ENCODE data around the gene SNAPC4. TPM values are rescaled to one million over a fixed set of nuclear protein-coding genes. Genes with fewer than 3 reads are reported as not detected.
A peak's percentile ranks its signal among the peaks of the same experiment; 100 is the strongest.

Gene SNAPC4
- total RNA-seq, 1 experiment from 2014 or later = 5.6 TPM

DNA sequence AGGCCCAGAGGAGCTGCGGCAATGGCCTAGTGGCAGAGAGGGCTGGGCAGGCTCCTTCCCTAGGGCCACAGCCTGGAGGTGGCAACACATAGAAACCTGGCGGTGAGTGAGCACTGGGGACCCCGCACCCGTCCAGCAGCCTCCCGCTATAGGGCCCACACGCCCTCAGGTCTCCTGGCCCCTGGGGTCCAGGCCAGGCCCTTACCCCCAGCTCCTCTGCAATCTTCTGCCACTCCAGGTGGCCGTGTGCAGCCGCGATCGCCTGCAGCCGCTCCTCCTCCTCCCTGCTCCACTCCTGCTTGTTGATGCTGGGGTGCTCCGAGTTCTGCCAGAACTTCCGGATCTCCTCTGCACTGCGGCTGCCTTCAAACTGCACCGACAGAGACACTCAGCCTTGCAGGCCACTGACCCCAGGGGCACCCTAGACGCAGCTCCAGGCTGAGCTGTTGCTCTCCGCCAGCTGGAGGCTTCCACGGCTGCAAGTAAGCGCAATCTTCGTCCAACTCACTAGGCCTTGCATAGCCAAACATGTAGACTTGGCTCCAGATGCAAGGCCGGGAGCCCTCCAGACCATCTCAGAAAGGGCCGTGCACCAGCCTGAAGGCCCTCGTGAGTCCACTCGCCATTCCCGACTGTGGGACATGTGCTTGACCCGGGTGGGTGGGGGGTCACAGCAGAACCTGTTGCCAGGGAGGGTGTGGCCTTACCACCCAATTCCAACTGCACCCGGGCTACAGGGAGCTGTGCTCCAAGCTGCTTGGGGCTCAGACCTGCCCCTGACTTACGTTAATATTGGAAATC is 8.0 kb downstream of the SNAPC4 start:
- no peak for DNase-seq (ENCODE audit: low spot score)

- DNase-seq (ENCODE audit: low spot score) = no peak
These were observed 10.6 kb downstream of the SNAPC4 start for GRCh38 chr9:136389396-136389795.

DNA sequence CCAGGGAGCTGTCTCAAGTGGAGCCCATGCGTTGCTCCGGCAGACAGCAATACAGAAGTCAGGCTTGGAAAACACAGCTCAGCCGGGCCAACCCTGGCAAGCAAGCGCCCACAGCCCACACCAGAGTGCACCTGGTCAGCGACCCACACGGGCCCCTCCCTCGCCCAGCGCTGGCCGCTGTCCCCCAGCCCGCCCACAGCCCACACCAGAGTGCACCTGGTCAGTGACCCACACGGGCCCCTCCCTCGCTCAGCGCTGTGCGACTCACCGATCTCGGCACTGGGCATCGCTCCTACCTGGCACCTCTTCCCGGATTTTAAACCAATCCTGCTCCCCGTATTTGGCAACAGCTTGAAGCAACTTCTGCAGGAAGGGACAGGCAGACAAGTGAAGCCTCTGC is 12.8 kb downstream of the SNAPC4 start:
- no peak for DNase-seq (ENCODE audit: low spot score)

GRCh38 chr9:136386018-136386417 is 14.0 kb downstream of the SNAPC4 start:
- DNase-seq (ENCODE audit: low spot score) = no peak

DNA sequence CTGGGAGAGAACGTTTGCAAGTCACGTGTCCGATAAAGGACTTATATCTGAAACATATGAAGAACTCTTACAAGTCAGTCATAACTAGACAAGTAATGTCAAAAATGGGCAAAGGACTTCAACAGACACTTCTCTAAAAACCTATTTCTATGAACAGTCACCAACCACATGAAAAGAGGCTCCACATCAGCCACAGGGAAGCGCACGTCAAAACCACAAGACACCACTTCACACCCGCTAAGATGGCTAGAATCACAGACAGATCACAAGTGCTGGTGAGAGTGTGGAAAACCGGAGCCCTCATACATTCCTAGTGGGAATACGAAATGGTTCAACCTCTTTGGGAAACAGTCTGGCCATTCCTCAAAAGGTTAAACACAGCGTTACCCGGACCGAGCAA is 15.0 kb downstream of the SNAPC4 start:
- no peak for DNase-seq (ENCODE audit: low spot score)

DNA sequence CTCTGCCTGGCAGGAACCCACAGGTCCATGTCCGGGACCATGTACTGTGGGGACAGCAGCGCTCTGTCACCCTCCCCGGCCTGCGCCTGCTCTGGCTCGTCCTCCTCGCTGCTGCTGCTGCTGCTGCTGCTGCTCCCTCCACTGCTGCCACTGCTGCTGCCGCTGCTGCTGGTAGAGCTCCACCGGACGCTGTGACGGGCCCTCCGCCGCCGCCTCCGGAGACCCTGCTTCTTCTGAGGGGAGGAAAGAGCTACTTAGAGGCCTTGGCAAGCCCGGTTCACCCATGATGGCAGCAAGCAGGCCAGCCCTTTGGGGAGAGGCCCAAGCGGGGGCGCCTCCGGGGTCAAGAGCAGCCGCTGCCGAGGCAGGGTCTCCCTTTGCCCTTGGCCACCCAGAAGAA is 16.5 kb downstream of the SNAPC4 start:
- no peak for DNase-seq (ENCODE audit: low spot score)

DNA sequence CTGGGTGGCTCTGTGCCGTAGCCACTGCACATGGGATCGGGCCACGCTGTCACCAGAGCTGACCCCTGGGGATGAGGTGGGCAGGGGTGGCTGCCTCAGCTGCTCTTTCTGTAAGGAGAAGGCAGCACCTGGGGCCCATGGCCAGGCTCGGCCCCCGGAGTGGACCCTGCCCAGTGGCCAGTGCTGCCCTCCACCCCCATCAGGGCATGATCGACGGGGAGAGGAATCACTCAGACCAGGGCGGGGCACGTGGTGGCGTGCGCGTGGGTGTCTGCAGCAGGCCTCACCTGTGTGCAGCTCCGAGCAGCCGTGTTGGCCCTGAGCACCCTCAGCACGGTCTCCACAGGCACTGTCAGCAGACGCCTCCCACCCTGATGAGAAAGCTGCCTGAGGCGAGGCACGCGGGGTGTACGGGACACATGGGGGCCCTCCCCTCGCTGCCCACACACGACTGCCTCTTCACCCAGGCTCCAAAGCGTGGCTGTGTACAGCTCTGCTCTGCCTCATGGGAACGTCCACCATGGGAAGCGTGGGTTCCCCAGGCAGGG is 17.9 kb downstream of the SNAPC4 start:
- no peak for DNase-seq (ENCODE audit: low spot score)

DNA sequence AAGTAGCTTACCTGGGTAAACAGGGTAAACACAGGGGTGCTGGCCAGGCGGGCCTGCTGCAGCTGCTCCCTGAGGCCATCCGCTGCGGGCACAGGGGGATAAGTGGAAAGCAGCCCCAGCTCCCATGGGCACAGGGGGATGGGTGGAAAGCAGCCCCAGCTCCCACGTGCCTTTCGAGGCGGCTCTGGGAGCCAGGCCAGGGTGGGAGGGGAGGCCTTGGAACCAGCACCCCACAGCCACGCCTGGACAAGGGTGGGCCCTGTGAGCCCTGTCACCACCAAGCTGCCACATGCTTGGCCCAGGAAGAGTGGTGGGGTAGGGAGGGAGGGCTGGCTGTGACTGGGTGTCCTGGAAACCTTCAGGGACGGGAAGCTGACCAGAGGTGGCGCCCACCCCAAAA is 18.7 kb downstream of the SNAPC4 start:
- DNase-seq (ENCODE audit: low spot score) = no peak

- no peak for DNase-seq (ENCODE audit: low spot score)
These were observed 19.6 kb downstream of the SNAPC4 start for GRCh38 chr9:136380381-136380780.

DNA sequence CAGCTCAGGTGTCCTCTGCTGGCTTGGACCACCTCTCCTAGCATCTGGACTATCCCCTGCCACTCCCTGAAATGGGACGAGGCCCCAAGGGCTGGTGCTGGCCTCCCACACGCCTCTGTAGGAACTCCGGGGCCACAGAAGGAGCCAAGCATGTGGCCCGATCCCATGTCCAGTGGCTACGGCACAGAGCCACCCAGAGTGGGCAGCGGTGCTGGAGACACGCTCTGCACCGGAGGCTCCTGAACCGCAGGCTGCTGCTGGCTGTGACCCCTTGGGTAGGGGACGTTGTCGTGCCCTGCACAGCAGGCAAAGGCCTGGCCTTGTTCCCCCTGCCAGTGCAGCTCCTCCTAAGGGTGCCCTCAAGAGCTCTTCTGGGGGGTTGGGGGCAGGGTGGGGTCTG is 20.1 kb downstream of the SNAPC4 start:
- no peak for DNase-seq (ENCODE audit: low spot score)

DNA sequence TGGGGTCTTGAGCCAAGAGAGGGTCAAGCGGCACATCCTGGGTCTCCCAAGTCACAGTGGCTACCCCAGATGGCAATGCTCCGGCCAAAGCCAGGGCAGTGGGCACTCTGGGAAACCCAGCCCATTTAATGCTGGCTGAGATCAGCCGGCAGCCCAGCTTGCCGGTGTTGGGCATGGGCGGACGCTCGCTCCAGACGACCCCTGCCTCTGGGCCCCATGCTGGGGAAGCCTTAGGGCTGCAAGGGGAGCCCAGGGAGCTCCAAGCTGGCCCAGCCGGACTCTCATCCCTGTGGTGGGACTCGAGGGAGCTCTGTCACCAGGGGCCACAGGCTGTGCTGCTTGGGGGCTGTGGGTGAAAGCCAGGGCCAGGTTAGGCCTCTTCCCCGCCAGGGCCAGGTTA is 20.6 kb downstream of the SNAPC4 start:
- no peak for DNase-seq (ENCODE audit: low spot score)

GRCh38 chr9:136379003-136379287 is 21.0 kb downstream of the SNAPC4 start:
- no peak for DNase-seq (ENCODE audit: low spot score)

DNA sequence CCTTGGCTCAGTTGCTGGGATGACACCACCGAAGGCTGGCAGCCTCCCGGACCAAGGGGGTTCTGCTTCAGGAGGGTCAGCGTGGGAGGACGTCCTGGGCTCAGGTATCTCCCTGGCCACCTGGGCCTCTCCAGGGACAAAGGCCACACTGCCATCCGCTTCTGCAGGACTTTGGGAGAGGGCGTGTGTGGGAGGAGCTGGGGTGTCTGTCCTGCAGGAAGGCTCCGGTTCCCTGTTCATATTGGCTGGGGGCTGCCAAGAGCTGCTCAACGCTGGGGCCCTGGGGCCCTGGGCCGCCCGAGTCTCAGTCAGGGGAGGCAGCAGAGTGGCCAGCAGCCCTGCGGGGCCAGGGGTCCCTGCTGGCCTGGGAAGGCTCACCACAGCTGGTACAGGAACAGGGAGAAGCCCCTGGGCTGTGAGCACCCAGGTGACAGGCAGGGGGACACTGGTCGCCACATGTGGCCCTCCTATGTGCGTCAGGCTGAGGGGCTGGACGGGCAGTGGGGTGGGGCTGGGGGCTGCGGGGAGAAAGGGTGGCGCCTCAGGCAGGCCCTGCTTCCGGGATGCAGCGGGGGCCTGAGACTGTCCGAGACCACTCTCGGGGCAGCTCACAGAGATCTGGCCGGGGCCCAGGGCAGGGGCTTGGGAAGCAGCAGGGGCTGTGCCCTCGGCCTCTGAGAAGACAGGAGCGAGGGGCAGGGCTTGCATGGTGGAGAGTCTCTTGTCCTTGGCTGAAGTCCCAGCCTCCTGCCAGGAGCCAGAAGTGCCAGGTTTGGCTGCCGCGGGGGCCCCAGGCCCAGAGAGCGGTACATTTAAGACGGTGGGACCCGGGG is 21.6 kb downstream of the SNAPC4 start:
- no peak for DNase-seq (ENCODE audit: low spot score)

DNA sequence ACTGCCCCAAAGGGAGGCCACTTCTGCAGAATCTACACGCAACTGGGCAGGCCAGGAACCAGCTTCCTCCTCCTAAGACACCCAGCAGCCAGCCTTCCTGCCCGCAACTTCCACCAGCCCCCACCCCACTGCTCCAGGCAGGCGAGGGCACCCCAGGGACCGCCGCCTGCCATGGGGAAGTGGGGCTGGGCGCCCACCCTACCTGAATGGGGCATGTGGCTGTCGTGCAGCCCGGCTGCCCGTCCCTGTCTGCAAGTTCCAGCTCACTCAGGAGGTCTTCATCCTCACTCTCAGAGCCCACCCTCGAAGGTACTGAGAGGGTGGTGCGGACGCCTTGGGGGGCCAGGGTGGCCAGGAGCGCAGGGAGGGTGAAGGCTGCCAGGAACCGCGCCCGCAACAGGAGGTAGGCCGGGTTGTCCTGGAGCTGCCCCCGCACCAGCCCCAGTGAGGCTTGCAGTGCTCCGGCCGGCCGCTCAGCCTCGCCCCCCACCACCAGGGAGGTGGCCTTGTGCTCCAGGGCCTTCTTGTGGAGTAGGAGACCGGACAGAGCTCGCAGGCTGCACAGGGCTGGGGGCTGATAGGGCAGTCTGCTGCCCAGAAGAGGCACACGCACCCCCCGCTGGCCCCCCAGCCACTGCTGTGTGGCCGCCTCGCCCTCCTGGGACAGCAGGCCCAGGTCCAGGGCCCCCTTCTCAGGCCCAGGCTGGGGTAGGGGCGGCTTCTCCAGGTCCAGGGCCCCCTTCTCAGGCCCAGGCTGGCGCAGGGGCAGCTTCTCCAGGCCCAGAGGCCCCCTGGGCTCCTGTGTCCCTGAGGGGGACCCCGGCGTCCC is 22.4 kb downstream of the SNAPC4 start:
- no peak for DNase-seq (ENCODE audit: low spot score)

GRCh38 chr9:136376457-136376856 is 23.5 kb downstream of the SNAPC4 start:
- DNase-seq (ENCODE audit: low spot score) = no peak

DNA sequence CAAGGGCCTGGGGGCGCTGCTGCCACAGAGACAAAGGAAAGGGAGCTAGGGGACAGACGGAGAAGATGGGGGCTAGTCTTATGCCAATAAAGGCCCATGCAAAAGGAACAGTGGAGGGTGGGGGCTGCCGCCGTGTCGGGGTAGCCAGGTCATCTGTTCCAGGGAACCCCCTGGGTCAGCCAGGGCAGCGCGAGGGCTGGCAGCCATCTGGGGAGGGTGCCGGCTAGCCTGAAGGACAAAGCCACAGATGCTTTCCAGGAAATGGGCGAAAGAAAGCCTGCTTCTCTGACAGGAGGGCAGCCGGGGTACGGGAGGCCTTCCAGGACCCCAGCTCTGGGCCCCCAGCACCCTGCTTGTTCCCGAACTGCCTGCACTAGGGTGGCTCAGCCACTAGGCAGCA is 24.9 kb downstream of the SNAPC4 start:
- no peak for DNase-seq (ENCODE audit: low spot score)

DNA sequence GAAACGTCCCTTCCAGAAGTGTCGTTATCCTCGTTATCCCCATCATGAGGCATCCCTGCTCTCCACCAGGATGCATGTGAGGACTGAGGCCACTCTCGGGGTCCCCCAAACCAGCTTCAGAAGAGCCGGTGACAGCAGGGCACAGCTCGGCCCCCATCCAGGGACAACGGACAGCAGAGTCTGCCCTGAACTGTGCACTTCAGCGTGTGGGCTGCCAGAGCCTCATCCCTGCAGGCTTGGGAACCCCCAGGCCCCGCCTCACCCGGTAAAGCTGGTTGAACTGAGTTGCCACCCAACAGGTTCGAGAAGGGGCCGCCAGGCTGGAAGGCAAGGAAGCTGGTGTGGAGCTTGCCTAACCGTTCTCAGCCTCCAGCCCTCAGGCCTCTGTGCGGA is 25.8 kb downstream of the SNAPC4 start:
- no peak for DNase-seq (ENCODE audit: low spot score)

GRCh38 chr9:136373300-136374182 is 26.4 kb downstream of the SNAPC4 start, which contains the start of gene CARD9:
TSS of gene CARD9 (minus strand) at chr9:136373669. CDS start at chr9:136372078, 1,591 bp downstream.
- no peak for DNase-seq (ENCODE audit: low spot score)

DNA sequence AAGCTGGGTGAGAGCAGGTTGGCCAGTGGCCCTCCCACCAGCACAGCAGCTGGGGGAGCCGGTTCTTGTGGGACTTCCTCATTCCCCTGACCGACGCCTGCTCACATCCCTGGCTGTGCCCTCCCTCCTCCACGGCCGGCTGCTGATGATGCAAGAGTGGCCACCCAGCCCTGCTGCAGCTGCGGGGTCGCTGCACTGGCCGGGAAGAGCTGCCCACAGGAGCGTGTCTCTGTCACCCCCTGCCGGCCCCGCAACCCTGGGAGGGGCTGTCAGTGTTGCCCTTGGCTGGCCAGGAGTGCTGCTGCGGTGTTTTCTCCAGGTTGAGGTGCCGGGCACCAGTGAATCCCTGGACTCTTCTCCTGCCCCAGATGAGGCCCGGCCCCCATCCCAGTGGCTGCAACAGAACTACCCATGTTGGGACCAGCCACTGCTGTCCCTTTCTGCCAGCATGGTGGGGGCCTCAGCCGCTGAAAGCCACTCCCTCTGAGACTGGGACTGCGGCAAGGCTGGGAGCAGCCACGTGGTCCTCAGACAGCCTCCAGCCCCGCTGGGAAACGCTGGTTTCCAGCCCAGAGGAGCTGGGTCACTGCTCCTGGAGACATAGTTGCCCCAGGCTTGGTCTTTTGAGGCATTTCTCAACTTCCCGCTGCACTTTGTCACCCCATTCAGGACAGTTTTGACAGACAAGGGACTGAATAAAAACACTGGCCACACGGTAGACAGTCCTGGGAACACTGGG is 27.2 kb downstream of the SNAPC4 start:
- peak; percentile 40 for DNase-seq (ENCODE audit: low spot score)

GRCh38 chr9:136372006-136372405 is 28.0 kb downstream of the SNAPC4 start:
- DNase-seq (ENCODE audit: low spot score) = no peak
